Stomach (tissue), 9 donors: ENCODE data around the gene ADI1. TPM values are rescaled to one million over a fixed set of nuclear protein-coding genes. Genes with fewer than 3 reads are reported as not detected.
A peak's percentile ranks its signal among the peaks of the same experiment; 100 is the strongest.

Experiments used
- DNase-seq, 2 donors: peaks; one replicate each; pipeline versions ENCODE4 v3.0.0 to v3.0.0-alpha.2; 2013 to 2019
- H3K27ac ChIP-seq, 5 donors: fragments of 200-600 bp in 4 of 5; sonication (generic) in 4 of 5; one replicate each; pipeline ENCODE4 v1.5.1; 2013 to 2019; ENCODE audit warnings: mild to moderate bottlenecking in 1 of 5, moderate library complexity in 1 of 5
- H3K27me3 ChIP-seq, 3 donors: fragments of 200-600 bp; sonication (generic); one replicate each; pipeline ENCODE4 v1.5.1; 2017 to 2019; ENCODE audit warnings: mixed run types in 1 of 3
- H3K36me3 ChIP-seq, 4 donors: fragments of 200-600 bp; sonication (generic); 1 replicate in 3 of 4; 2 replicates in 1 of 4; pipeline ENCODE4 v1.5.1; 2016 to 2019
- H3K4me1 ChIP-seq, 4 donors: fragments of 200-600 bp; sonication (generic); one replicate each; pipeline ENCODE4 v1.5.1; 2016 to 2019
- H3K4me3 ChIP-seq, 4 donors: fragments of 200-600 bp; sonication (generic) in 3 of 4; one replicate each; pipeline ENCODE4 v1.5.1; 2016 to 2019; ENCODE audit warnings: mild to moderate bottlenecking in 1 of 4
- H3K9me3 ChIP-seq, 4 donors: fragments of 200-600 bp; sonication (generic); one replicate each; pipeline ENCODE4 v1.5.1; 2016 to 2019
- CTCF ChIP-seq, 7 experiments: fragments of 450-650 bp in 4 of 7; fragments of 200-600 bp in 3 of 7; sonication (generic) in 3 of 7; IDR thresholded peaks; one replicate each; pipeline ENCODE4 v1.5.1; 2016 to 2019; ENCODE audit warnings: antibody characterized with exemption in 7 of 7, control low read depth in 2 of 7, mild to moderate bottlenecking in 1 of 7
- EP300 ChIP-seq: sonication (generic); formaldehyde crosslinking; IDR thresholded peaks from one replicate; pipeline ENCODE4 v1.6.1; 2017; ENCODE audit warnings: antibody characterized with exemption
- POLR2A ChIP-seq, 4 donors: fragments of 450-650 bp; IDR thresholded peaks; one replicate each; pipeline ENCODE4 v1.6.1; 2016; ENCODE audit warnings: antibody characterized with exemption in 4 of 4, control low read depth in 2 of 4, mild to moderate bottlenecking in 1 of 4, moderate library complexity in 1 of 4
- POLR2AphosphoS5 ChIP-seq, 3 donors: sonication (generic); formaldehyde crosslinking; IDR thresholded peaks; one replicate each; pipeline ENCODE4 v1.6.1; 2016; ENCODE audit warnings: antibody characterized with exemption in 3 of 3
- WGBS, 5 donors: extraction: QIAGEN DNeasy Blood & Tissue Kit in 3 of 5; methylation state at CpG; one replicate each; pipeline versions ENCODE4 v1.1.5 to v1.1.7; 2013 to 2018; 5-methylcytosine and 5-hydroxymethylcytosine counted together
- intact Hi-C: fragments of 100-400 bp; cut with DNase I; formaldehyde crosslinking; loops from one replicate; pipeline ENCODE4 v1.15.1; 2023; ENCODE audit warnings: low total_unique reads
- polyA plus RNA-seq, 3 donors: library from polyadenylated mRNA; stranded (reverse); fragments of 200-250 nt; gene quantifications; one replicate each; pipeline ENCODE4 v1.2.3, GENCODE V29; 2013
- total RNA-seq, 5 donors: library from RNA; depleted of rRNA; stranded (reverse); fragments of >200 nt; gene quantifications; one replicate each; pipeline versions ENCODE4 v1.1.0 to v1.2.3, GENCODE V29; 2014 to 2016
- donor health status: healthy with polysubstance abuse.
- donor health status: Bipolar disorder and iron deficiency.
- donor health status: healthy.

Gene ADI1
- total and polyA plus RNA-seq, 8 donors, result 25.1 to 124 (median 67.5) TPM

- 71 to 79% (median 73%) methylated on average over 7 to 12 of the region's 12 CpGs for WGBS, 5 donors
- TF ChIP-seq POLR2AphosphoS5 (IDR thresholded peaks at IDR 0.05) (no peak), POLR2A (IDR thresholded peaks at IDR 0.05) (no peak), CTCF (IDR thresholded peaks at IDR 0.05) (peak in 5 of 7 experiments; percentile 61 to 95 (median 83)), EP300 (no peak)
- peak in 1 of 2 donors; percentile 84 for DNase-seq
- H3K9me3 ChIP-seq, result no peaks in the 10 kb centered on the region
- intact Hi-C loops, result no loop called here
- H3K36me3 ChIP-seq, result peaks cover 25 to 93% (median 91%) of the 10 kb centered on the region in 4 donors
- no peak overlapping the region for H3K4me3 ChIP-seq
- peaks cover 0 to 9% (median 0%) of the 10 kb centered on the region in 4 donors for H3K4me1 ChIP-seq
- no peaks in the 10 kb centered on the region for H3K27me3 ChIP-seq
- H3K27ac ChIP-seq, result peak overlapping the region in 4 of 5 donors; percentile 2 to 49 (median 18)
These were observed 57.4 kb downstream of the ADI1 start for GRCh38 chr2:3461801-3462492.

- peak in 1 of 2 donors; percentile 27 for DNase-seq
- H3K27ac ChIP-seq, result peak overlapping the region in 4 of 5 donors; percentile 2 to 49 (median 18)
- no peaks in the 10 kb centered on the region for H3K9me3 ChIP-seq
- H3K4me1 ChIP-seq, result peaks cover 0 to 9% (median 0%) of the 10 kb centered on the region in 4 donors
- H3K27me3 ChIP-seq, result no peaks in the 10 kb centered on the region
- no peak for TF ChIP-seq CTCF (IDR thresholded peaks at IDR 0.05)
- no peak for TF ChIP-seq EP300
- TF ChIP-seq POLR2AphosphoS5 (IDR thresholded peaks at IDR 0.05), result no peak
- intact Hi-C loops, result no loop called here
- no peak overlapping the region for H3K4me3 ChIP-seq
- H3K36me3 ChIP-seq, result peaks cover 29 to 93% (median 91%) of the 10 kb centered on the region in 4 donors
- WGBS, 5 donors, result 78 to 83% (median 82%) methylated on average over 28 to 38 of the region's 38 CpGs
These were observed 58.2 kb downstream of the ADI1 start for GRCh38 chr2:3460831-3461800.

- intact Hi-C loops, result no loop called here
- 85 to 92% (median 88%) methylated on average over 11 of the region's 11 CpGs for WGBS, 5 donors
- Histone ChIP-seq H3K9me3 (no peaks in the 10 kb centered on the region), H3K27me3 (no peaks in the 10 kb centered on the region), H3K27ac (no peak overlapping the region), H3K4me1 (peaks cover 0 to 9% (median 0%) of the 10 kb centered on the region in 4 donors), H3K4me3 (no peak overlapping the region), H3K36me3 (peaks cover 31 to 88% (median 87%) of the 10 kb centered on the region in 4 donors)
- TF ChIP-seq POLR2AphosphoS5 (IDR thresholded peaks at IDR 0.05) (no peak), POLR2A (IDR thresholded peaks at IDR 0.05) (no peak), EP300 (no peak), CTCF (IDR thresholded peaks at IDR 0.05) (no peak)
- DNase-seq, result peak in 1 of 2 donors; percentile 23
These were observed 59.2 kb downstream of the ADI1 start for GRCh38 chr2:3460156-3460555.
